Esophagus squamous epithelium (tissue), 4 donors: Measurements from ENCODE around the gene FMO2.

Source experiments
- CTCF ChIP-seq, 6 experiments: fragments of 450-650 bp in 4 of 6; fragments of 200-600 bp in 2 of 6; sonication (generic) in 2 of 6; IDR thresholded peaks; one replicate each; pipeline ENCODE4 v1.5.1; 2016 to 2019; ENCODE audit warnings: antibody characterized with exemption in 6 of 6, mild to moderate bottlenecking in 4 of 6, moderate library complexity in 4 of 6
- POLR2A ChIP-seq, 4 donors: fragments of 450-650 bp; IDR thresholded peaks; one replicate each; pipeline ENCODE4 v1.6.1; 2017; ENCODE audit warnings: antibody characterized with exemption in 4 of 4, mild to moderate bottlenecking in 4 of 4, moderate library complexity in 3 of 4

- TF ChIP-seq CTCF (IDR thresholded peaks at IDR 0.05) (no peak), POLR2A (IDR thresholded peaks at IDR 0.05) (no peak)
Measured at GRCh38 chr1:171172471-171172870, 12.6 kb upstream of the FMO2 start.
